PC-9 (cell line): Measurements from ENCODE around the gene GAB4. TPM values are rescaled to one million over a fixed set of nuclear protein-coding genes. Genes with fewer than 3 reads are reported as not detected.

Source experiments
- BruUV-seq: library from RNA; stranded (reverse); fragments of 400-500 nt; replicated peaks from 2 replicates; lab custom pipeline; 2021; lab: Mats Ljungman, UMichigan
- CTCF ChIA-PET: fragments of 300-600 bp; sonication (Branson Sonifier 250); formaldehyde crosslinking; loops from one replicate; lab custom pipeline; 2022; ENCODE audit warnings: antibody characterized with exemption; lab: Charles Lee
- POLR2A ChIA-PET: fragments of 300-600 bp; sonication (Branson Sonifier 250); formaldehyde crosslinking; loops from one replicate; lab custom pipeline; 2022; ENCODE audit warnings: antibody characterized with exemption; ENCODE audit not compliant: unreplicated experiment; lab: Charles Lee
- DNase-seq, 2 experiments: peaks; one replicate each; pipeline versions ENCODE4 v3.0.0 to v3.0.0-alpha.2; 2015 to 2022; ENCODE audit warnings: mixed read lengths in 1 of 2
- H2AFZ ChIP-seq: fragments of 200-600 bp; sonication (generic); 2 replicates; pipeline ENCODE4 v1.8.1; 2017; ENCODE audit warnings: antibody characterized with exemption
- H3F3A ChIP-seq: fragments of 200-600 bp; sonication (generic); 2 replicates; pipeline ENCODE4 v1.8.1; 2017; ENCODE audit warnings: antibody characterized with exemption, mild to moderate bottlenecking, low read depth; ENCODE audit not compliant: insufficient read depth
- H3K27ac ChIP-seq: fragments of 200-600 bp; sonication (generic); 2 replicates; pipeline ENCODE4 v1.6.1; 2016; ENCODE audit warnings: mixed run types
- H3K27me3 ChIP-seq: fragments of 200-600 bp; sonication (generic); 2 replicates; pipeline ENCODE4 v1.6.1; 2016; ENCODE audit warnings: low read depth, mixed run types; ENCODE audit not compliant: insufficient read depth
- H3K36me3 ChIP-seq: fragments of 200-600 bp; sonication (generic); 2 replicates; pipeline ENCODE4 v1.6.1; 2016; ENCODE audit warnings: low read depth, mixed run types
- H3K4me1 ChIP-seq: fragments of 200-600 bp; sonication (generic); replicated peaks from 2 replicates; pipeline ENCODE4 v1.6.1; 2016; ENCODE audit warnings: mixed run types; ENCODE audit not compliant: insufficient read depth
- H3K4me2 ChIP-seq: fragments of 200-600 bp; sonication (generic); 2 replicates; pipeline ENCODE4 v1.6.1; 2017; ENCODE audit warnings: mixed run types
- H3K4me3 ChIP-seq: fragments of 200-600 bp; sonication (generic); 2 replicates; pipeline ENCODE4 v1.6.1; 2016; ENCODE audit warnings: mixed run types
- H3K79me2 ChIP-seq: fragments of 200-600 bp; sonication (generic); 2 replicates; pipeline ENCODE4 v1.6.1; 2017; ENCODE audit warnings: low read depth, mixed run types
- H3K9me2 ChIP-seq: fragments of 200-600 bp; sonication (generic); 2 replicates; pipeline ENCODE4 v1.8.1; 2017; ENCODE audit warnings: mild to moderate bottlenecking; ENCODE audit not compliant: insufficient read depth
- H3K9me3 ChIP-seq: fragments of 200-600 bp; sonication (generic); 2 replicates; pipeline ENCODE4 v1.8.1; 2016; ENCODE audit warnings: low read depth; ENCODE audit not compliant: insufficient read depth
- H4K20me1 ChIP-seq: fragments of 200-600 bp; sonication (generic); 2 replicates; pipeline ENCODE4 v1.8.1; 2017; ENCODE audit not compliant: insufficient read depth
- CTCF ChIP-seq: fragments of 200-600 bp; sonication (generic); conservative IDR thresholded peaks from 2 replicates; pipeline ENCODE4 v1.6.1; 2017; ENCODE audit warnings: mixed run types, antibody characterized with exemption, mild to moderate bottlenecking, moderate library complexity
- EZH2 ChIP-seq: fragments of 200-600 bp; sonication (generic); IDR thresholded peaks from 2 replicates; pipeline ENCODE4 v1.8.0; 2017; ENCODE audit warnings: antibody characterized with exemption, low read depth
- intact Hi-C: fragments of 100-400 bp; cut with micrococcal nuclease; formaldehyde crosslinking; loops from one replicate; pipeline ENCODE4 v1.10.0; 2022; ENCODE audit not compliant: unreplicated experiment
- total RNA-seq: library from RNA; stranded (reverse); gene quantifications from 2 replicates; pipeline ENCODE4 v1.2.3, GENCODE V29; 2021

GAB4 gene
- total RNA-seq, 1 experiment from 2014 or later: not detected

- Histone ChIP-seq H3K79me2 (no peaks in the 10 kb centered on the region), H3K36me3 (no peaks in the 10 kb centered on the region), H3K9me2 (no peaks in the 10 kb centered on the region), H2AFZ (no peak overlapping the region), H3K27ac (no peak overlapping the region), H3K4me2 (no peak overlapping the region), H3F3A (no peaks in the 10 kb centered on the region), H3K27me3 (peaks cover 24% of the 10 kb centered on the region; the same call in 1 of the 2 replicates), H4K20me1 (no peaks in the 10 kb centered on the region), H3K4me3 (no peak overlapping the region), H3K9me3 (no peaks in the 10 kb centered on the region), H3K4me1 (no peaks in the 10 kb centered on the region)
- BruUV-seq: no TSS peak
- intact Hi-C loops: no loop called here
- CTCF ChIA-PET: no interaction called here
- TF ChIP-seq EZH2 (no peak), CTCF (no peak)
- no peak for DNase-seq
- POLR2A ChIA-PET: no interaction called here
These were observed 1.7 kb upstream of the GAB4 start for GRCh38 chr22:17009640-17010291.

- Histone ChIP-seq H3K4me2 (no peak overlapping the region), H3K79me2 (no peaks in the 10 kb centered on the region), H2AFZ (no peak overlapping the region), H3K27me3 (peaks cover 26% of the 10 kb centered on the region; the same call in 1 of the 2 replicates), H3K27ac (no peak overlapping the region), H3K4me3 (no peak overlapping the region), H4K20me1 (no peaks in the 10 kb centered on the region), H3F3A (no peaks in the 10 kb centered on the region), H3K36me3 (no peaks in the 10 kb centered on the region), H3K9me2 (no peaks in the 10 kb centered on the region), H3K4me1 (no peaks in the 10 kb centered on the region), H3K9me3 (no peaks in the 10 kb centered on the region)
- DNase-seq: no peak
- no TSS peak for BruUV-seq
- CTCF ChIA-PET: no interaction called here
- POLR2A ChIA-PET: no interaction called here
- TF ChIP-seq CTCF (no peak), EZH2 (no peak)
- intact Hi-C loops: no loop called here
These were observed 765 bp downstream of the GAB4 start for GRCh38 chr22:17007257-17007656.

GRCh38 chr22:16989915-16990314 lies 18.1 kb downstream of the GAB4 start:
- no peak overlapping the region for H3K4me2 ChIP-seq
- no peak overlapping the region for H3K27ac ChIP-seq
- H3K4me1 ChIP-seq: no peaks in the 10 kb centered on the region
- intact Hi-C loops: no loop called here
- no TSS peak for BruUV-seq
- H3K9me3 ChIP-seq: no peaks in the 10 kb centered on the region
- H3K9me2 ChIP-seq: no peaks in the 10 kb centered on the region
- no peaks in the 10 kb centered on the region for H3K36me3 ChIP-seq
- CTCF ChIA-PET: no interaction called here
- TF ChIP-seq EZH2: no peak
- TF ChIP-seq CTCF: no peak
- H2AFZ ChIP-seq: no peak overlapping the region
- H3F3A ChIP-seq: no peaks in the 10 kb centered on the region
- H3K27me3 ChIP-seq: 0 out of 2 replicates have a peak, but pooled peaks cover 12% of the 10 kb centered on the region
- H3K79me2 ChIP-seq: no peaks in the 10 kb centered on the region
- POLR2A ChIA-PET: no interaction called here
- H3K4me3 ChIP-seq: no peak overlapping the region
- H4K20me1 ChIP-seq: no peaks in the 10 kb centered on the region
- DNase-seq: no peak
